HG03575 (cell line): Measurements from ENCODE around the gene KCNIP3.
"Not testable (repeated sequence)": the region's sequence is repeated elsewhere in the genome, so short reads cannot be mapped to it uniquely, and the experiment has no call there.

ENCODE experiments used
- ATAC-seq: cut with Tn5 transposase; IDR thresholded peaks from one replicate; pipeline ENCODE4 v1.9.1; 2021; ENCODE audit not compliant: unreplicated experiment, insufficient number of reproducible peaks, low FRiP score; ENCODE audit errors: extremely low read depth

The KCNIP3 gene

GRCh38 chr2:95296880-95297487 lies at the start of gene KCNIP3:
KCNIP3 (plus strand) TSS chr2:95297347; CDS start chr2:95297439, 92 bp downstream.
- ATAC-seq = no peak

- no peak for ATAC-seq
These were observed 38.9 kb upstream of the KCNIP3 start for GRCh38 chr2:95258271-95258670.

- ATAC-seq = no peak
These were observed 36.8 kb upstream of the KCNIP3 start for GRCh38 chr2:95260028-95261023.

GRCh38 chr2:95261602-95262001 lies 35.5 kb upstream of the KCNIP3 start:
- no peak for ATAC-seq

GRCh38 chr2:95262896-95263542 lies 34.1 kb upstream of the KCNIP3 start:
- ATAC-seq = no peak

- ATAC-seq = no peak
These were observed 32.5 kb upstream of the KCNIP3 start for GRCh38 chr2:95264624-95265023.

GRCh38 chr2:95265182-95265581 lies 32.0 kb upstream of the KCNIP3 start:
- no peak for ATAC-seq

GRCh38 chr2:95266781-95267430 lies 30.2 kb upstream of the KCNIP3 start:
- no peak for ATAC-seq

- no peak for ATAC-seq
These were observed 29.5 kb upstream of the KCNIP3 start for GRCh38 chr2:95267458-95268210.

- ATAC-seq = no peak
These were observed 28.7 kb upstream of the KCNIP3 start for GRCh38 chr2:95268211-95269035.

GRCh38 chr2:95269036-95269680 lies 28.0 kb upstream of the KCNIP3 start:
- no peak for ATAC-seq

- ATAC-seq = not testable (repeated sequence)
These were observed 27.4 kb upstream of the KCNIP3 start for GRCh38 chr2:95269745-95270144.

GRCh38 chr2:95270541-95271081 lies 26.5 kb upstream of the KCNIP3 start:
- no peak for ATAC-seq

- ATAC-seq = no peak
These were observed 25.7 kb upstream of the KCNIP3 start for GRCh38 chr2:95271381-95271971.

- no peak for ATAC-seq
These were observed 24.8 kb upstream of the KCNIP3 start for GRCh38 chr2:95272299-95272751.

- no peak for ATAC-seq
These were observed 24.4 kb upstream of the KCNIP3 start for GRCh38 chr2:95272781-95273180.
